Kasumi-1 (cell line): ENCODE data around the gene MYH16.
"Not testable (repeated sequence)": the region's sequence is repeated elsewhere in the genome, so short reads cannot be mapped to it uniquely, and the experiment has no call there.

Experiments
- DNase-seq, 2 experiments: peaks; one replicate each; lab custom pipeline; 2025; lab: John Stamatoyannopoulos, UW

Gene MYH16

DNA sequence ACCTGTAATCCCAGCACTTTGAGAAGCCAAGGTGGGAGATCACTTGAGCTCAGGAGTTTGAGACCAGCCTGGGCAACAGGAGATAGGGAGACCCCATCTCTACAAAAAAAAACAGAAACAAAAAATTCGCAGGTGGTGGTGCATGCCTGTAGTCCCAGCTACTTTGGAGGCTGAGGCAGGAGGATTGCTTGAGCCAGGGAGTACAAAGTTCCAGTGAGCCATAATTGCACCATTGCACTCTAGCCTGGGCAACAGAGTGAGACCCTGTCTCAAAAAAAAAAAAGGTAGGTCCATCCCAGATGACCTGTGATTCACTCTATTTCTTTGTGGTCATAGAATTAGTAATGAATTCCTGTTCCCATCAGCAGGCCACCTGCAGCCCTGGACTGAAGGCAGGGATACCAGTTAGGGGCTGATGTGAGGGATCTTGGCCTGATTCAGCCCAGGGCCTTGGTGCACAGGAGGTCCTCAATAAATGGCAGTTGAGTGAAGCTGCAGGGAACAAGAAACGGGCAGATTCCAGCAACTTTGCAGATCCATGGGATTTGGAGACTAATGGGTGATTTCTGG, at the start of gene MYH16:
TSS of gene MYH16 (plus strand) at position 364 of the 570 bp plus-strand sequence.
- DNase-seq = no peak

DNA sequence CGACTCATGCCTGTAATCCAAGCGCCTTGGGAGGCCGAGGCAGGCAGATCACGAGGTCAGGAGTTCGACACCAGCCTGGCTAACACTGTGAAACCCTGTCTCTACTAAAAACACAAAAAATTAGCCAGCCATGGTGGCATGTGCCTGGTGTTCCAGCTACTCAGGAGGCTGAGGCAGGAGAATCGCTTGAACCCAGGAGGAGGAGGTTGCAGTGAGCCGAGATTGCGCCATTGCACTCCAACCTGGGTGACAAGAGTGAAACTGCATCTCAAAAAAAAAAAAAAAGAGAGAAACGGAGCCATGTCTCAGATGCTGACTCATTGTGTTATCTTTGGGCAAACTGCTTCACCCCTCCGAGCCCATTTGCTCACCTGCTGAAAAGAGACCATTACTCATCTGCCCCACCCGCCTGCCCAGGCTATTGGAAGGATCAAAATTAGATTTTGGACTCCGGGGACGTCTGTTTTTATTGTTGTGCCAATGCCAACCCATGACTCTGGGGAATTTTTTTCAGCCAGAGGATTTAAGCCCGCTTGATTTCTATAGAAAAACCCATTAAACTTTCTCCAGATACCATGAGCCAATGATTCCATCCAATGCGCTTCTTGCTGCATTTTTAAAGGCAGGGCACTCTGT, 48.3 kb upstream of the MYH16 start:
- not testable (repeated sequence) for DNase-seq

DNA sequence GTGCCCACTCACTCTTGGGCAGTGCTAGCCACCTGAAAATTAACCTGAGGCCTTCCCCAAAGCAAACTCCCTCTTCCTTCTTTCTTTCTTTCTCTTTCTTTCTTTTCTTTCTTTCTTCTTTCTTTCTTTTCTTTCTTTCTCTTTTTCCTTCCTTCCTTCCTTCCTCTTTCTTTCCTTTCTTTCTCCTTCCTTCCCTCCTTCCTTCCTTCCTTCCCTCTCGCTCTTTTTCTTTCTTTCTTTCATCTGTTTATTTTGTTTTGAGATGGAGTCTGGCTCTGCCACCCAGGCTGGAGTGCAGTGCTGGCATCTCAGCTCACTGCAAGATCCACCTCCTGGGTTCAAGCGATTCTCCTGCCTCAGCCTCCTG, 47.8 kb upstream of the MYH16 start:
- no peak for DNase-seq

DNA sequence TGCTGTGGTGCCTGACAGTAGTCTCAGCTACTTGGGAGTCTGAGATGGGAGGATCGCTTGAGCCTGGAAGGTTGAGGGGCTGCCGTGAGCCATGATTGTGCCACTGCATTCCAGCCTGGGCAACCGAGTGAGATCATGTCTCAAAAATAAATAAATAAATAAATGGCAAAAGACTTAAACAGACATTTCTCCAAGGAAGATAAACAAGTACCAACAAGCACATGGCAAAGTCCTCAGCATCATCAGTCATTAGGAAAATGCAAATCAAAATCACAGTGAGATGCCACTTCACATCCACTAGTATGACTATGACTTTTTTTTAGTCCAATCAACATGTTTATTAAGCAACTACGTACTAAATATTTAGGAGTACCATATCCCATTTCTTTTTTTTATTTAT, 43.4 kb upstream of the MYH16 start:
- DNase-seq = no peak

DNA sequence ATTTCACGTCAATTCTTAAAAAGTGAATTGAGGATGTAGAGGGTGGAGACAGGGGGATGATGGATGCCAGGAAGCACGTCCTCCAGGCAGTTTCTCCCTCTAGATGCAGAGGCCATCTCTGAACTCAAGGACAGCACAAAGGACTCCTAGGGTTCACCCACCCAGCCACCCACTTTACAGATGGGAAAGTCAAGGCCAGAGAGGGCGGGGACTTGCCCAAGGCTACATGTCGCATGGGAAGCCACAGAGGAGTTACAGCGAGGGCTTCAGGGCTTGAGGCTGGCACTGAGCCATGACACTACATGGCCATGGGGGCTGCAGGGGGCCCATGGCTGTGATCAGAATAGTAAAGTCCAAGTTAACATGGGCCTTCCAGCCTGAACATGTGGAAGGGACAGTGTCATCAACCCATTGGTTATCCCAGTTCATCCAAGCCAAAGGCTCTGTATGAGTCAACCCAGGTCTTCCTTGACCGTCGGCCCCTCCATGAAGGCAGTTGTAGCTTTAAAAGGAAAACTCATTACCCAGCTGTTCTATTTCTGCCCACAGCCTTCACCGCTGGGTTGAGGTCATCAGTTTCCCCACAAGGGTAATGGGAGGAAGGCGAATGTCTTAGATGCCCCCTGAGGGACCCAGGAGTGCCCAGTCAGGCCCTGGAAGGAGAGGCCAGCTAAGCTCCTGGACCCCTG, 40.4 kb upstream of the MYH16 start:
- no peak for DNase-seq

DNA sequence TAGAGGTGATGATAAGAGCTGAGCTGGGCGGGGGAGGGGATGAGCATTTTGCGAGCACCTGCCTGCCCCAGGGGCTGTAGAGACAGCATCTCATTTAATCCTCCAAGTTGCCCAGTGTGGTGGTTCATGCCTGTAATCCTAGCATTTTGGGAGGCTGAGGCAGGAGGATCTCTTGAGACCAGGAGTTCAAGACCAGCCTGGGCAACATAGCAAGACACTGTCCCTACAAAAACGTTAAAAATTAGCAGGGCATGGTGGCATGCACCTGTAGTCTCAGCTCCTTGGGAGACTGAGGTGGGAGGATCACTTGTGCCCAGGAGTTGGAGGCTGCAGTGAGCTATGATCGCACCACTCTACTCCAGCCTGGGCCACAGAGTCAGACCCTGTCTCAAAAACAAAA, 39.7 kb upstream of the MYH16 start:
- not testable (repeated sequence) for DNase-seq

DNA sequence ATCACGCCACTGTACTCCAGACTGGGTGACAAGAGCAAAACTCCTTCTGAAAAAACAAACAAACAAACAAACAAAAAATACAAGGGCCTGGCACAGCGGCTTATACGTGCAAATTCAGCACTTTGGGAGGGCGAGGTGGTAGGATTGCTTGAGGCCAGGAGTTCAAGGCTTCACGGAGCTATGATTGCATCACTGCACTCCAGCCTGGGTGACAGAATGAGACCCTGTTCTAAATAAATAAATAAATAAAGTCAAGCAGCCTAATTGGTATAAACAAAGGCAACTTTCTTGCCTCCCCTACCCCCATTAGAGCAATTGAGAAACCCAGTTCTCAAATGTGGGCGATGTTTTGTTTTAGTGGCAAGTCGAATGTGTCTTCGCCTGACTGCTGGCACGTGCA, 38.5 kb upstream of the MYH16 start:
- no peak for DNase-seq

DNA sequence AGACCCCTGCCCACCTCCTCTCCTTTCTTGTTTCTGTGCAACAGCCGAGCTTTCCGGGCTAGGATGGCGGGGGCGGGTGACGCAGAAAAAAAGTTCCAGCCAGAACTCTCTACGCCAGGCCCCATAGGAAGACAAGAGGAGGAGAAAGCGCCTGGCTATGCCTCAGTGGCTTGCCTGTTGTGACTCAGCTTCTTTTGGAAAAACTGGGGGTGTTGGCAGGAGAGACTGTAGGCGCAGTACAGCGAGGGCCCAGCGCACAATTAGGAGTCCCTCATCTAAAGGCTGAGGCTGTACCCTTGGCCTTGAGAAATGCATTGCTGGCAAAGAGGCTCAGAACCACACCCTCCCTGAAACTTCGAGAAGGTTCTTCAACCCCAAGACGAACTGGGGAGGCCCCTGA, 36.7 kb upstream of the MYH16 start:
- DNase-seq = no peak

DNA sequence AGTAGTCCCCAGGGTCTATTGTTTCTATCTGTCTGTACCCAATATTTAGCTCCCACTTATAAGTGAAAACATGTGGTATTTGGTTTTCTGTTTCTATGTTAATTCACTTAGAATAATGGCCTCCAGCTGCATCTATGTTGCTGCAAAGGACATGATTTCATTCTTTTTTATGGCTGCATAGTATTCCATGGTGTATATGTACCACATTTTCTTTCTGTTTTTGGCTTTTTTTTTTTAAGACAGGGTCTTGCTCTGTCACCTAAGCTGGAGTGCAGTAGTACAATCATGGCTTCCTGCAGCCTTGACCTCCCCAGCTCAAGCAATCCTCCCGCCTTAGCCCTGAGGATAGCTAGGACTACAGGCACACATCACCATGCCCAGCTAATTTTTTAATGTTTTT, 34.8 kb upstream of the MYH16 start:
- not testable (repeated sequence) for DNase-seq

DNA sequence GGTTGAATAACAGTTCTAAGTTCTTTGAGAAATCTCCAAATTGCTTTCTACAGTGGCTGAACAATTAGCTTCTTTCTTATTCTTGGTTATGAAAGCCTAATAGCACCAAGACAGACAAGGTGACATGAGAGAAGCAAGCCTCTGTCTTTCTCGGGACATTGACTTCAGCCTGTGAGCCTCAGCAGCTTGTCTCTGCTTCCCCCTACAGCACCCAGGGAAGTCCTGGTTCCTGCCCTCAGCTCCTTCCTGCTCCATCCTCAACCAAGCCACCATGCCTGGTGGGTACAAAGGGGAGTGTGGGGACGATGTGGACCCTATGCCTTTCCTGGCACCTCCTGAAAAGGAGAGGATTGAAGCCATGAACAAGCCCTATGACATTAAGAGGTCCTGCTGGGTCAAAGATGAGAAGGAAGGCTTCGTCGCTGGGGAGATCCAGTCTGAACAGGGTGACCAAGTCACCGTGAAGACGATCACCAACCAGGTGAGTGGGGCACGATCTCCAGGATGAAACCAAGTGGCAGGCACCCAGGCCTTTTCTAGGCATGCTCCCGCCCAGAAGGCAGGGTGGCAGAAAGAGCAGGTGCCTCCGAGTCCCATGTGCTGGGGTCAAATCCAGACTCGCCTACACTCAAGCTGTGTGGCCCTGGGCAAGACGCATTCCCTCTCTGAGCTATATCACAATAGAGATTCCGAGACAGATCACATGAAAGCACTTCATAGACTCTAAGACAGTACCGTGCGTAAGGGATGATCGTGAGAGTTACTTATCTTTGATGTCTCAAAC, 33.9 kb upstream of the MYH16 start:
- no peak for DNase-seq

DNA sequence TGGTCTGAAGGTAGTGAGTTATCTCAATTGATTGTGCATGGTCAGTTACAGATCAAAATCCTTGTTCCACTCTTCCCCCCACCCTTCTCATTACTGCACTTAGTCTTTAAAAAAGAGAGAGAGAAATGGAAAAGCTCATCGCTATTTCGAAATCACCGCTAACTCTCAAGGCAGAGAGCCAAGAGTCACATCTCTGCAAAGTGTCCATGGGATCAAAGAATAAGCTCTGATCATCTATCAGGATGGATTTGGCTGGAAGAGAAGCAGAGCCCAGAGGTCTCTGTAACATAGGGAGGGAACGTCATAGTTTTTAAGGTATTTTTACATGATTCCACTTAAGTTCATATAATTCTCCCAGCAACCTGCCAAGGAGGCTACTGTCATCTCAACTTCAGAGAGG, 30.0 kb upstream of the MYH16 start:
- DNase-seq = no peak

DNA sequence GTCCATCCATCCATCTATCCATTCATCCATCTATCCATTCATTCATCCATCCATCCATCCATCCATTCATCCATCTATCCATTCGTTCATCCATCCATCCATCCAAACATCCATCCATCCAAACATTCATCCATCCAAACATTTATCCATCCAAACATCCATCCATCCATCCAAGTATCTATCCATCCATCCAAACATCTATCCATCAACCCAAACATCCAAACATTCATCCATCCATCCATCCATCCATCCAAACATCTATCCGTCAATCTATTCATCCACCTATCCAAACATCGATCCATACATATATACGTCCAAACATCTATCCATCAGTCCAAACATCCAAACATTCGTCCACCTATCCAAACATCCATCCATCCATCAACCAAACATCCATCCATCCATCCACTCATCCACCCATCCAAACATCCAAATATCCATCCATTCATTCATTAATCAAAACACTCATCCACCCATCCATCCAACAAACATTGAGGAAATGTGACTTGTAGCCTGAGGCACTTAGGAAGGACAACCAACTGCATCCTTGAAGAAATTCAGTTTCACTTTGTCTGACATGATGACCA, 28.8 kb upstream of the MYH16 start:
- DNase-seq = no peak

DNA sequence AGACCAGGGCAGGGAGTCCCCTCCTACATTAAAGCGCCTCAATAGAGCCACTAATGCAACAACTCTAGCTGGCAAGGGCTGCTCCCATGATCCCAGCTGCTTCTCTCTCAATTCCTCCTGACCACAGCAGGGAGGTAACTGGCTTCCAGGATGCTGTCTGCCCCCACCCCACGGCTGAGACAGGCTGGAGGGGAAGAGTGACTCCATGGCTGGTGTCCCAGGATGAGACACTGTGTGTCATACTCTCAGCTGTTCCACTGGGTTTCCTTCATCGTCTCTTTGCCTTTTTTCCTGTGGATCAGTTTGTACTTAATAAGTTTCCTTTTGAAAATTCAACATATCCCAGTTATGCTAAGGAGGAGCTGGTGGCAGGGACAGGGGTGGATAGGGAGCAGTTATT, 27.7 kb upstream of the MYH16 start:
- no peak for DNase-seq

DNA sequence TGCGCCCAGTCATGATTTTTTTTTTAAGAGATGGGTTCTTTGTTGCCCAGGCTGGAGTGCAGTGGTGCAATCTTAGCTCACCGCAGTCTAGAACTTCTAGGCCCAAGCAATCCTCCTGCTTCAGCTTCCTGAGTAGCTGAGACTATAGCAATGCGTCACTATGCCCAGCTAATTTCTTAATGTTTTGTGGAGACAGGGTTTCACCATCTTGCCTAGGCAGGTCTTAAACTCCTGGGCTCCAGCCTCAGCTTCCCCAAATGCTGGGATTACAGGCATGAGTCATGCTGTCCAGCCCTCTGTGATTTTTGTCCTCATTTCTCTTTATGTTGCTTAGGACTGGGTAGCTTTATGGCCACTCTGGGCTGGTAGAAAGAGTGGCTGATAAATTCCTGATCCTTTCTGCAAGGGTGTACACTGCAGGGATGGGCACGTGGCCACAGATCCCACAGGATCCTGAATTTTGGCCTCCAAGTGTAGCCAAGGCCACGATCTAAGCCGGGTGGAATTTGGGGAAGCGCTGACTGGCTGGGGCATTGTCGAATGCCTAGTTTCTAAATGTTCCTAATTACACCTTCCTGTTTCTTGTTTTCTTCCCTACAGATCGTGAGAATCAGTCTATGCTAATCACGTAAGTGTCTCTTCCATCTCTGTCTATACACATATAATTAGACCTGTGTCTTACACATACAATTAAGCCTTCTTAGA, 24.1 kb upstream of the MYH16 start:
- DNase-seq = no peak

DNA sequence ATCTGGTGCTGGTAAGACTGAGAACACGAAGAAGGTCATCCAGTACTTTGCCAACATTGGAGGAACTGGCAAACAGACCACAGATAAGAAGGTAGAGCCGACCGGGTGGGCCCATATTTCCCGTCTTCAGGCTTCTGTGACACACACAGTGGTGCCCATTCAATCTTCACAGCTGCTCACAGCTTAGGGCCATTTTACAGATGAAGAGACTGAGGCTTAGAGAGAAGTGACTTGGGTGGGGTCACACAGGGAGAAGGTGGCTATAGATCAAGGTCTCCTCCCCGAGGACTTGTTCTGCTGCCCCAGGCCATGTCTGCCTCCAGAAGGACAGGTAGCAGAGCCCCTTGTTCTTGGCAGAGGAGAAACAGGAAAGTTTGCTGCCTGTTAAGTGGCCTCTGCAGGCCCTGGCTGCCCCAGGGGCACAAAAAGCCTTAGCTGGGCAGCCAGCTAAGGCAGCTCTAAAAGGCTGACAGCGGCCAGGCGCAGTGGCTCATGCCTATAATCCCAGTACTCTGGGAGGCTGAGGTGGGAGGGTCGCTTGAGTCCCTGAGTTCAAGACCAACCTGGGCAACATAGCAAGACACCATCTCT, 22.6 kb upstream of the MYH16 start:
- DNase-seq = no peak

DNA sequence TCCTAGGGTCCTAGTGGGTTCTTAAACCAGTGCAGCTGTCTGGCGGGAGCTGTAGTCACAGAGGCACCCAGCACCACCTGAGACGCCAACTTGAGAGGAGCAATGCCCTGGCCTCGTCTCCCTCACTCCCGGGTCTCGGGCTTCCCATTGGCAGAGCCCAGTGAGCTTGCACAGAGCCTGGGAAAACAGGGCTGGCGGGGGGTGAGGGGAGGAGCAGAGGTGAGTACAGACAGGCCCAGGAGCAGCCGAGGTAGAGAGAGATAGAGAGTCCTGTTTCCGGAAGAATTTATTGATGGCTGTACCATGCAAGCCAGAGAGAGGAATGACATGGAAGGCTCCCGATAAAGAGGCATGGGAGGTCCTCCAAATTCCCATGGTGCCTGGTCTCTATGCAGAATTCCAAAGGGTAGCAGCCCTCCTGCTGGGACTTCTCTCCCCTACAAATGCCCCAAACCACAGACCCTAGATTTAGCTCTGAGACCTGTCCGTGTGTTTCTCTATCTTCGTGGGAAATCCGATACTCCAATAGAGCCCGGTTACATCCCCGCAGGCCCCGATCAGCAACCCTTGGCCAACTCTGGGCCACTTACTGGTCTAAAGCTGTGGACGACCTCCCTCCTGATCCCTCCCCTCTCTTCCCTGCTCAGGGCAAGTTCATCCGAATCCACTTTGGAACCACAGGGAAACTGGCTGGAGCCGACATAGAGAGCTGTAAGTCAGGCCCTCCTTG, 20.3 kb upstream of the MYH16 start:
- no peak for DNase-seq

DNA sequence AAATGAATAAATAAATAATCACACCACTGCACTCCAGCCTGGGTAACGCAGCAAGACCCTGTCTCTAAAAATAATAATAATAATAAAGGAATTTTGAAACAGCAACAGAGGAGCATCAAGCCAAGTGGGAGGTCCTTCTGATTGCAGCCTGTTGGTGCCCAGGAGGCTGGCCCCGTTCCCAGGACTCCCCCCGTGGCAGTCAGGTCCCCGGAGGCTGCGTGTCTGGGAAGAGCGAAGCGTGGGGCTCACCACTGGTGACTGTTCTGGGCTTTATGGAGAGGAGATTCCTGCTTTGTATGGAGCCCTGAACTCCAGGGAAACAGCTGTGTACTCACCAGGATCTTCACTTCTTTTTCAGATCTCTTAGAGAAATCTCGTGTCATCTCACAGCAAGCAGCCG, 19.3 kb upstream of the MYH16 start:
- no peak for DNase-seq

DNA sequence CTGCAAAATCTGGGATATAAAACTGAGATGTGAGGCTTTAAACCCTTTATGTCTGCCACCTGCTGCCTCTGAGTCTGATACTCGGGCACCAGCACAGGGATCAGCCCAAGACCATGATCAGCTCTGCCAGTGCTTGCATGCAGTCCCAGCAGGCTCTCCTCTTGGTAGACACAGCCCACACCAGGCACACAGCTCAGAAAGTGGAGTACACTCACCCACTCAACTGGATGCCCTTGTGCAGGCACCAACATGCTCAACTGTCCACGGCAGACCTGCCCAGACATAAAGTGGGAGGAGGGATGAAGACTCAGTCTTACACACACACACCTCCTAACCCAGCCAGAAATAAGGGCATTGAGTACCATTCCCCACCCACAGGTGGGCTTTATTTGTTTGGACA, 18.2 kb upstream of the MYH16 start:
- no peak for DNase-seq

DNA sequence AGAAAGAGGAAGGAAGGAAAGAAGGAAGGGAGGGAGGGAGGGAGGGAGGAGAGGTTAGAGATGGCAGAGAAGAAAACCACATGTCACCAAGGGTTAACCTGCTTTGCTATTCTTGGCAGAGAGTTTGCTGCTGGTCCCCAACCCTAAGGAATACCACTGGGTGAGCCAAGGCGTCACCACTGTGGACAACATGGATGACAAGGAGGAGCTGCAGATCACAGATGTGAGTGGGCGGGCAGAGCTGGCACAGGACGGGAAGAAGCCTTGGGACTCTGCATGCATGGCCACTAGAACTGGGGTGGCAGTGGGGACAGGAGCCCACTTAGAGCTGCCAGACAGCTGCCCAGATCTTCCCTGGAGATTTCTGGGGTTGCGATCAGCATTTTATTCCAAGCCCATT, 17.2 kb upstream of the MYH16 start:
- DNase-seq = no peak

DNA sequence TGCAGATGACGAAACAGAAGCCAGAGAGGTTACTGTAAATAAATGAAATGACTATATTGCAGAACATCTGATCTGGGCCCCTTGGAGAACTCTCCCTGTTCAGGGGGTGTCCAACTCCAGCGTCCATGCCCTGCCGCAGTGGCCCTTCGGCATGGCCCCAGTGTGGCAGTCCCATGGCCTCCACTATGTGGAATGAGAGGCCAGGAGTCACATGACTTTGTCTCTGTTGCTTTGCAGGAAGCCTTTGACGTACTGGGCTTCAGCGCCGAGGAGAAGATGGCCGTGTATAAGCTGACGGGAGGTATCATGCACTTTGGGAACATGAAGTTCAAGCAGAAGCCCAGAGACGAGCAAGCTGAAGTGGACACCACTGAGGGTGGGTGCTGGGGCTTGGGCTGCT, 15.6 kb upstream of the MYH16 start:
- DNase-seq = no peak

DNA sequence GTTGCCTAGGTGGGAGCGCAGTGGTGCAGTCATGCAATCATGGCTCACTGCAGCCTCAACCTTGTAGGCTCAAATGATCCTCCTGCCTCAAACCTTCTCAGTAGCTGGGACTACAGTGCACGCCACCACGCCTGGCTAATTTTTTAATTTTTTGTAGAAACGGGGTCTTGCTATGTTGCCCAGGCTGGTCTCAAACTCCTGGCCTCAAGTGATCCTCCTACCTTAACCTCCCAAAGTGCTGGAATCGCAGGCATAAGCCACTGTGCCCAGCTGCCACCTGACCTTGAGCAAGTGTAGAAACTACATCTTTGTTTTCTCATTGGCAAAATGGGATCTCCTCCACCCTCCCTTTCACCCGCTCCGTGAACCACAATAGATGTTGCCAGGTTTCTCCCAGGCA, 15.0 kb upstream of the MYH16 start:
- no peak for DNase-seq
